GM23338 (cell line): ENCODE data around the gene AKAP1. TPM values are rescaled to one million over a fixed set of nuclear protein-coding genes. Genes with fewer than 3 reads are reported as not detected.

ENCODE experiments used
- ATAC-seq: fragments of 200-7000 bp; cut with Tn5 transposase; 3 replicates; pipeline ENCODE4 v1.9.1; 2020
- DNase-seq: peaks from one replicate; pipeline ENCODE4 v3.0.0-alpha.2; 2015; ENCODE audit warnings: low spot score
- H2AFZ ChIP-seq: fragments of 200-600 bp; sonication (generic); 2 replicates; pipeline ENCODE4 v1.8.0; 2016; ENCODE audit warnings: antibody characterized with exemption, mild to moderate bottlenecking, moderate library complexity
- H3F3A ChIP-seq: fragments of 200-600 bp; sonication (generic); replicated peaks from 2 replicates; pipeline ENCODE4 v1.8.0; 2017; ENCODE audit warnings: antibody characterized with exemption, mixed run types, low read depth
- H3K27ac ChIP-seq: fragments of 200-600 bp; sonication (generic); 2 replicates; pipeline ENCODE4 v1.6.1; 2016; ENCODE audit warnings: low read depth
- H3K27me3 ChIP-seq: fragments of 200-600 bp; sonication (generic); 2 replicates; pipeline ENCODE4 v1.8.0; 2016; ENCODE audit warnings: mild to moderate bottlenecking, mixed run types, moderate library complexity; ENCODE audit not compliant: insufficient read depth
- H3K36me3 ChIP-seq: fragments of 200-600 bp; sonication (generic); 2 replicates; pipeline ENCODE4 v1.8.0; 2016; ENCODE audit warnings: mild to moderate bottlenecking; ENCODE audit not compliant: insufficient read depth
- H3K4me1 ChIP-seq: fragments of 200-600 bp; sonication (generic); 2 replicates; pipeline ENCODE4 v1.8.0; 2016; ENCODE audit warnings: mild to moderate bottlenecking, moderate library complexity; ENCODE audit not compliant: insufficient read depth
- H3K4me2 ChIP-seq: fragments of 200-600 bp; sonication (generic); 2 replicates; pipeline ENCODE4 v1.7.1; 2017; ENCODE audit warnings: mixed run types
- H3K4me3 ChIP-seq: fragments of 200-600 bp; sonication (generic); 2 replicates; pipeline ENCODE4 v1.6.1; 2016; ENCODE audit warnings: mixed run types
- H3K79me2 ChIP-seq: fragments of 200-600 bp; sonication (generic); replicated peaks from 2 replicates; pipeline ENCODE4 v1.8.0; 2017; ENCODE audit warnings: mild to moderate bottlenecking; ENCODE audit not compliant: insufficient read depth
- H3K9me2 ChIP-seq: fragments of 200-600 bp; sonication (generic); 2 replicates; pipeline ENCODE4 v1.8.0; 2017; ENCODE audit not compliant: insufficient read depth
- H4K20me1 ChIP-seq: fragments of 200-600 bp; sonication (generic); replicated peaks from 2 replicates; pipeline ENCODE4 v1.8.0; 2017; ENCODE audit warnings: mild to moderate bottlenecking; ENCODE audit not compliant: insufficient read depth
- H3K27ac Mint-ChIP-seq: 2 replicates; pipeline ENCODE4 v1.8.0; 2020; ENCODE audit warnings: inconsistent platforms, mild to moderate bottlenecking, moderate library complexity, mixed read lengths
- H3K27me3 Mint-ChIP-seq: 3 replicates; pipeline ENCODE4 v1.8.0; 2022; ENCODE audit warnings: low read depth, mild to moderate bottlenecking, moderate library complexity, mixed read lengths, inconsistent platforms; ENCODE audit not compliant: insufficient read depth, poor library complexity
- H3K36me3 Mint-ChIP-seq: 3 replicates; pipeline ENCODE4 v1.8.0; 2021; ENCODE audit warnings: low read depth, mild to moderate bottlenecking, inconsistent platforms, moderate library complexity, mixed read lengths
- H3K4me1 Mint-ChIP-seq: 3 replicates; pipeline ENCODE4 v1.8.0; 2020; ENCODE audit warnings: mild to moderate bottlenecking, inconsistent platforms, mixed read lengths
- H3K4me3 Mint-ChIP-seq: 3 replicates; pipeline ENCODE4 v1.8.0; 2021; ENCODE audit warnings: moderate library complexity, mild to moderate bottlenecking, inconsistent platforms, mixed read lengths
- H3K9me3 Mint-ChIP-seq: 3 replicates; pipeline ENCODE4 v1.8.0; 2020; ENCODE audit warnings: moderate library complexity, mild to moderate bottlenecking, inconsistent platforms, mixed read lengths
- CTCF ChIP-seq, 2 experiments: fragments of 200-600 bp in 1 of 2; sonication (generic) in 1 of 2; conservative IDR thresholded peaks; 2 replicates each; pipeline versions ENCODE4 v1.5.1 to v1.6.1; 2016 to 2017; ENCODE audit warnings: antibody characterized with exemption in 2 of 2, low read depth in 2 of 2, mild to moderate bottlenecking in 2 of 2, moderate library complexity in 1 of 2
- JUNB ChIP-seq: IDR thresholded peaks from one replicate; pipeline ENCODE4 v1.6.1; 2016; ENCODE audit warnings: antibody characterized with exemption; ENCODE audit not compliant: unreplicated experiment
- polyA plus RNA-seq: library from polyadenylated mRNA; unstranded; fragments of >200 nt; fragmentation: Nextera tagmentation; extraction: Ambion mirVana; gene quantifications from 2 replicates; pipeline ENCODE4 v1.2.1, GENCODE V29; 2016
- total RNA-seq: library from RNA; depleted of rRNA; stranded (reverse); fragments of >200 nt; shearing (Covaris generic); gene quantifications from 2 replicates; pipeline ENCODE4 v1.2.3, GENCODE V29; 2014
- TF ChIP-seq, protein P1 (sequence below): fragments of 250-450 bp; sonication (Bioruptor Pico); IDR thresholded peaks from 2 replicates; pipeline ENCODE4 v1.5.0; 2020; ENCODE audit warnings: mild to moderate bottlenecking, moderate library complexity

AKAP1 gene
- total and polyA plus RNA-seq, 2 experiments from 2014 or later: 19.6 to 45.9 TPM

- Histone ChIP-seq H3K4me3 (no peak overlapping the region), H4K20me1 (no peaks in the 10 kb centered on the region; the same call in 1 of the 2 replicates), H3K4me1 (0 out of 2 replicates have a peak, but pooled peaks cover 4% of the 10 kb centered on the region), H3K9me2 (no peaks in the 10 kb centered on the region), H3K4me2 (no peak overlapping the region), H3F3A (no peaks in the 10 kb centered on the region), H2AFZ (no peak overlapping the region), H3K27ac (no peak overlapping the region), H3K79me2 (no peaks in the 10 kb centered on the region), H3K36me3 (peaks cover 5% of the 10 kb centered on the region; the same call in 1 of the 2 replicates), H3K27me3 (no peaks in the 10 kb centered on the region)
- no peaks in the 10 kb centered on the region for H3K9me3 Mint-ChIP-seq
- peaks cover 68% of the 10 kb centered on the region for H3K36me3 Mint-ChIP-seq
- peaks cover 2% of the 10 kb centered on the region for H3K27me3 Mint-ChIP-seq
- ATAC-seq (peak; percentile 86), DNase-seq (peak; percentile 79)
- H3K27ac Mint-ChIP-seq: peak overlapping the region; percentile 38; the same call in 1 of the 2 replicates
- no peak overlapping the region for H3K4me3 Mint-ChIP-seq
- peaks cover 23% of the 10 kb centered on the region for H3K4me1 Mint-ChIP-seq
- TF ChIP-seq JUNB: no peak
- TF ChIP-seq, protein P1, sequence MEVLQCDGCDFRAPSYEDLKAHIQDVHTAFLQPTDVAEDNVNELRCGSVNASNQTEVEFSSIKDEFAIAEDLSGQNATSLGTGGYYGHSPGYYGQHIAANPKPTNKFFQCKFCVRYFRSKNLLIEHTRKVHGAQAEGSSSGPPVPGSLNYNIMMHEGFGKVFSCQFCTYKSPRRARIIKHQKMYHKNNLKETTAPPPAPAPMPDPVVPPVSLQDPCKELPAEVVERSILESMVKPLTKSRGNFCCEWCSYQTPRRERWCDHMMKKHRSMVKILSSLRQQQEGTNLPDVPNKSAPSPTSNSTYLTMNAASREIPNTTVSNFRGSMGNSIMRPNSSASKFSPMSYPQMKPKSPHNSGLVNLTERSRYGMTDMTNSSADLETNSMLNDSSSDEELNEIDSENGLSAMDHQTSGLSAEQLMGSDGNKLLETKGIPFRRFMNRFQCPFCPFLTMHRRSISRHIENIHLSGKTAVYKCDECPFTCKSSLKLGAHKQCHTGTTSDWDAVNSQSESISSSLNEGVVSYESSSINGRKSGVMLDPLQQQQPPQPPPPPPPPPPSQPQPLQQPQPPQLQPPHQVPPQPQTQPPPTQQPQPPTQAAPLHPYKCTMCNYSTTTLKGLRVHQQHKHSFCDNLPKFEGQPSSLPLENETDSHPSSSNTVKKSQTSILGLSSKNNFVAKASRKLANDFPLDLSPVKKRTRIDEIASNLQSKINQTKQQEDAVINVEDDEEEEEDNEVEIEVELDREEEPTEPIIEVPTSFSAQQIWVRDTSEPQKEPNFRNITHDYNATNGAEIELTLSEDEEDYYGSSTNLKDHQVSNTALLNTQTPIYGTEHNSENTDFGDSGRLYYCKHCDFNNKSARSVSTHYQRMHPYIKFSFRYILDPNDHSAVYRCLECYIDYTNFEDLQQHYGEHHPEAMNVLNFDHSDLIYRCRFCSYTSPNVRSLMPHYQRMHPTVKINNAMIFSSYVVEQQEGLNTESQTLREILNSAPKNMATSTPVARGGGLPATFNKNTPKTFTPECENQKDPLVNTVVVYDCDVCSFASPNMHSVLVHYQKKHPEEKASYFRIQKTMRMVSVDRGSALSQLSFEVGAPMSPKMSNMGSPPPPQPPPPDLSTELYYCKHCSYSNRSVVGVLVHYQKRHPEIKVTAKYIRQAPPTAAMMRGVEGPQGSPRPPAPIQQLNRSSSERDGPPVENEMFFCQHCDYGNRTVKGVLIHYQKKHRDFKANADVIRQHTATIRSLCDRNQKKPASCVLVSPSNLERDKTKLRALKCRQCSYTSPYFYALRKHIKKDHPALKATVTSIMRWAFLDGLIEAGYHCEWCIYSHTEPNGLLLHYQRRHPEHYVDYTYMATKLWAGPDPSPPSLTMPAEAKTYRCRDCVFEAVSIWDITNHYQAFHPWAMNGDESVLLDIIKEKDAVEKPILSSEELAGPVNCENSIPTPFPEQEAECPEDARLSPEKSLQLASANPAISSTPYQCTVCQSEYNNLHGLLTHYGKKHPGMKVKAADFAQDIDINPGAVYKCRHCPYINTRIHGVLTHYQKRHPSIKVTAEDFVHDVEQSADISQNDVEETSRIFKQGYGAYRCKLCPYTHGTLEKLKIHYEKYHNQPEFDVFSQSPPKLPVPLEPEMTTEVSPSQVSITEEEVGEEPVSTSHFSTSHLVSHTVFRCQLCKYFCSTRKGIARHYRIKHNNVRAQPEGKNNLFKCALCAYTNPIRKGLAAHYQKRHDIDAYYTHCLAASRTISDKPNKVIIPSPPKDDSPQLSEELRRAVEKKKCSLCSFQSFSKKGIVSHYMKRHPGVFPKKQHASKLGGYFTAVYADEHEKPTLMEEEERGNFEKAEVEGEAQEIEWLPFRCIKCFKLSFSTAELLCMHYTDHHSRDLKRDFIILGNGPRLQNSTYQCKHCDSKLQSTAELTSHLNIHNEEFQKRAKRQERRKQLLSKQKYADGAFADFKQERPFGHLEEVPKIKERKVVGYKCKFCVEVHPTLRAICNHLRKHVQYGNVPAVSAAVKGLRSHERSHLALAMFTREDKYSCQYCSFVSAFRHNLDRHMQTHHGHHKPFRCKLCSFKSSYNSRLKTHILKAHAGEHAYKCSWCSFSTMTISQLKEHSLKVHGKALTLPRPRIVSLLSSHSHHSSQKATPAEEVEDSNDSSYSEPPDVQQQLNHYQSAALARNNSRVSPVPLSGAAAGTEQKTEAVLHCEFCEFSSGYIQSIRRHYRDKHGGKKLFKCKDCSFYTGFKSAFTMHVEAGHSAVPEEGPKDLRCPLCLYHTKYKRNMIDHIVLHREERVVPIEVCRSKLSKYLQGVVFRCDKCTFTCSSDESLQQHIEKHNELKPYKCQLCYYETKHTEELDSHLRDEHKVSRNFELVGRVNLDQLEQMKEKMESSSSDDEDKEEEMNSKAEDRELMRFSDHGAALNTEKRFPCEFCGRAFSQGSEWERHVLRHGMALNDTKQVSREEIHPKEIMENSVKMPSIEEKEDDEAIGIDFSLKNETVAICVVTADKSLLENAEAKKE (CRISPR knock-in tag): no peak
- peak; percentile 89 to 95 for TF ChIP-seq CTCF (conservative IDR thresholded peaks at IDR 0.05; ENCODE audit: low read depth in 2 of 2)
These were observed 29.1 kb downstream of the AKAP1 start for GRCh38 chr17:57114085-57114673.
